Measurements from ENCODE around the gene RIN1. TPM values are rescaled to one million over a fixed set of nuclear protein-coding genes. Genes with fewer than 3 reads are reported as not detected.
A peak's percentile ranks its signal among the peaks of the same experiment; 100 is the strongest.

RIN1 gene
- total RNA-seq, 1 donor from 2014 or later = 2.3 TPM

DNA sequence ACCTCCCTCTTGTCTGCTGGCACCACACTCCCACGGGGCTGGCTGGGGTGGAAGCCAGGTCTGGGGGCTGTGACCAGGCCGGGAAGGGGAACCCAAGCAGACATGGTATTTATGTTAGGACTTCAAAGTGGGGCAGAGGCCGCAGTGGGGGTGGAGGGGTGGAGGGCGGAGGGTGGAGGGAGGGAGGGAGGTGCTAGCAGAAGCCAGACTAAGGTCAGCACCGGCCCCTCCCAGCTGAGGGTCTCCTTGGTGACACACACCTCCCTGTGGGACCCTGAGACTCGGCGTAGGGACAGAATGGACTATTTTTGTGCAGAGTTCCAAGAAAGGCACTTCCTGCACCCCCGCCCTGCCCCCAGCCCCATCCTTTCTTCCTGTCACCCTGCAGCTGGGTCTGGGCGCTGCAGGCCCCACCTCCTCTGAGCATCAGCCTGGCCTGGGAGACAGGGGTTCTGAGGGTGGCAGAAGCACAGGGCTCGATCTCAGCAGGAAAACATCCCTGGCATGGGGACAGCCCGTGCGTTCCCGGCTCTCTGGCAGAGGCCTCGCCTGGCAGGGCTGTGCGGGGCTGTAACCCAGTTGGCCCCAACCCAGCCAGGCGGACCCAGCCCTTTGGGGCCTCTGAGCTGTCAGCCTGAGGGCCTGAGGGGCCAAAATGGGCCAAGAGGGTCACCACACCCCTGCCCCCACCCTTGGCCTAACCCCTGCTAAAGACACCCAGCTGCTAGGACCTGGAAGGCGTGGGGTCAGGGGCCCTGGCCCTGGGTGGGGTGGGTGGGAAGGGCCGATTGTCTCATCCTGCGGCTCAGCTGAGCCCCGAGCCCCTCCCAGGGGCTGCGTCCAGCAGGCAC lies 9.7 kb downstream of the RIN1 start:
- DNase-seq (ENCODE audit: low spot score, unreplicated experiment) = no peak
- Mint-ChIP-seq H3K4me1 (ENCODE audit: low read depth) (peaks cover 1% of the 10 kb centered on the region), H3K4me3 (ENCODE audit: low read depth) (no peak overlapping the region), H3K36me3 (ENCODE audit: insufficient read depth) (no peaks in the 10 kb centered on the region), H3K9me3 (ENCODE audit: low read depth) (no peaks in the 10 kb centered on the region), H3K27ac (no peak overlapping the region), H3K27me3 (peaks cover 20% of the 10 kb centered on the region)
- no peak for TF ChIP-seq CTCF (IDR thresholded peaks at IDR 0.05; ENCODE audit: unreplicated experiment)

- H3K27me3 Mint-ChIP-seq = peaks cover 19% of the 10 kb centered on the region
- peaks cover 1% of the 10 kb centered on the region for H3K9me3 Mint-ChIP-seq (ENCODE audit: low read depth)
- no peak overlapping the region for H3K4me3 Mint-ChIP-seq (ENCODE audit: low read depth)
- H3K36me3 Mint-ChIP-seq (ENCODE audit: insufficient read depth) = no peaks in the 10 kb centered on the region
- no peak for DNase-seq (ENCODE audit: low spot score, unreplicated experiment)
- H3K27ac Mint-ChIP-seq = no peak overlapping the region
- no peak for TF ChIP-seq CTCF (IDR thresholded peaks at IDR 0.05; ENCODE audit: unreplicated experiment)
- peaks cover 1% of the 10 kb centered on the region for H3K4me1 Mint-ChIP-seq (ENCODE audit: low read depth)
Measured at GRCh38 chr11:66325263-66325671, 11.0 kb downstream of the RIN1 start.

GRCh38 chr11:66324664-66325063 lies 11.6 kb downstream of the RIN1 start:
- Mint-ChIP-seq H3K27ac (peak overlapping the region; percentile 56), H3K27me3 (peaks cover 21% of the 10 kb centered on the region), H3K36me3 (ENCODE audit: insufficient read depth) (no peaks in the 10 kb centered on the region), H3K4me1 (ENCODE audit: low read depth) (peaks cover 1% of the 10 kb centered on the region), H3K4me3 (ENCODE audit: low read depth) (no peak overlapping the region), H3K9me3 (ENCODE audit: low read depth) (peaks cover 5% of the 10 kb centered on the region)
- TF ChIP-seq CTCF (IDR thresholded peaks at IDR 0.05; ENCODE audit: unreplicated experiment) = no peak
- no peak for DNase-seq (ENCODE audit: low spot score, unreplicated experiment)

DNA sequence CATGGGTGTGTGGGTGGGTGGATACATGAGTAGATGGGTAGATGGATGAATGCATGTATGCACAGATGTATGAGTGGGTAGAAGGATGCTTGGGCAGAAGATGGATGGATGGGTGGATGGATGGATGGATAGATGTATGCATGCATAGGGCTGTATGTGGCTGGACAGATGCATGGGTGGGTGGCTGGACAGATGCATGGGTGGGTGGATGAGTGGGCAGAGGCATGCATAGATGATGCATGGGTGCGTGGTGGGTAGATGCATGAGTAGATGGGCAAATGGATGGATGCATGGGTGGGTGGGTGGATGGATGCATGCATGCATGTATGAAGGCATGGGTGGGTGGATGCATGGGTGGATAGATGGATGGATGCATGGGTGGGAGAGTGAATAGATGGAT lies 12.6 kb downstream of the RIN1 start:
- no peak overlapping the region for H3K4me3 Mint-ChIP-seq (ENCODE audit: low read depth)
- H3K36me3 Mint-ChIP-seq (ENCODE audit: insufficient read depth) = no peaks in the 10 kb centered on the region
- H3K27ac Mint-ChIP-seq = no peak overlapping the region
- peaks cover 1% of the 10 kb centered on the region for H3K4me1 Mint-ChIP-seq (ENCODE audit: low read depth)
- H3K9me3 Mint-ChIP-seq (ENCODE audit: low read depth) = peaks cover 5% of the 10 kb centered on the region
- no peak for DNase-seq (ENCODE audit: low spot score, unreplicated experiment)
- H3K27me3 Mint-ChIP-seq = peaks cover 26% of the 10 kb centered on the region
- no peak for TF ChIP-seq CTCF (IDR thresholded peaks at IDR 0.05; ENCODE audit: unreplicated experiment)

GRCh38 chr11:66322732-66323427 lies 13.4 kb downstream of the RIN1 start:
- no peak overlapping the region for H3K27ac Mint-ChIP-seq
- no peak overlapping the region for H3K4me3 Mint-ChIP-seq (ENCODE audit: low read depth)

More at GRCh38 chr11:66322732-66323427, 13.4 kb downstream of the RIN1 start:
- DNase-seq (ENCODE audit: low spot score, unreplicated experiment) = no peak
- TF ChIP-seq CTCF (IDR thresholded peaks at IDR 0.05; ENCODE audit: unreplicated experiment) = no peak
- Mint-ChIP-seq H3K9me3 (ENCODE audit: low read depth) (peaks cover 5% of the 10 kb centered on the region), H3K4me1 (ENCODE audit: low read depth) (no peaks in the 10 kb centered on the region), H3K36me3 (ENCODE audit: insufficient read depth) (no peaks in the 10 kb centered on the region), H3K27me3 (peaks cover 27% of the 10 kb centered on the region)
